ENCODE results near the gene MAVS. TPM values are rescaled to one million over a fixed set of nuclear protein-coding genes. Genes with fewer than 3 reads are reported as not detected.
"Not testable (repeated sequence)": the region's sequence is repeated elsewhere in the genome, so short reads cannot be mapped to it uniquely, and the experiment has no call there.

The MAVS gene
- total and polyA plus RNA-seq, 8 donors, result 9.5 to 25.1 (median 20.9) TPM

GRCh38 chr20:3823881-3824280, 22.8 kb upstream of the MAVS start:
- no peak for TF ChIP-seq CTCF (IDR thresholded peaks at IDR 0.05)
- Histone ChIP-seq H3K36me3 (peaks cover 0 to 27% (median 19%) of the 10 kb centered on the region in 3 donors), H3K27ac (no peak overlapping the region), H3K4me3 (no peak overlapping the region), H3K9me3 (no peaks in the 10 kb centered on the region), H3K4me1 (peaks cover 4 to 18% (median 15%) of the 10 kb centered on the region in 3 donors), H3K27me3 (no peaks in the 10 kb centered on the region)
- intact Hi-C loops (cut with DNase I), result loop anchor here in 1 of 3 donors (5.0 kb wide), 1 partner anchor 37 kb away; the partner anchor contains the start of gene CENPB
- WGBS, 2 donors, result 92 to 94% methylated on average over 20 of the region's 20 CpGs
- DNase-seq (peak in 1 of 6 donors; percentile 72), FAIRE-seq (no peak), ATAC-seq (no peak)

- Histone ChIP-seq H3K4me1 (peaks cover 4 to 7% (median 7%) of the 10 kb centered on the region in 3 donors), H3K27ac (no peak overlapping the region), H3K36me3 (peaks cover 0 to 27% (median 19%) of the 10 kb centered on the region in 3 donors), H3K9me3 (no peaks in the 10 kb centered on the region), H3K27me3 (no peaks in the 10 kb centered on the region), H3K4me3 (no peak overlapping the region)
- DNase-seq, result no peak
- FAIRE-seq, result no peak
- no peak for ATAC-seq
- no peak for TF ChIP-seq CTCF (IDR thresholded peaks at IDR 0.05)
- intact Hi-C loops (cut with DNase I), result no loop called here
- 80 to 81% methylated on average over 7 of the region's 7 CpGs for WGBS, 2 donors
Observed at GRCh38 chr20:3825526-3825925, 21.1 kb upstream of the MAVS start.

DNA sequence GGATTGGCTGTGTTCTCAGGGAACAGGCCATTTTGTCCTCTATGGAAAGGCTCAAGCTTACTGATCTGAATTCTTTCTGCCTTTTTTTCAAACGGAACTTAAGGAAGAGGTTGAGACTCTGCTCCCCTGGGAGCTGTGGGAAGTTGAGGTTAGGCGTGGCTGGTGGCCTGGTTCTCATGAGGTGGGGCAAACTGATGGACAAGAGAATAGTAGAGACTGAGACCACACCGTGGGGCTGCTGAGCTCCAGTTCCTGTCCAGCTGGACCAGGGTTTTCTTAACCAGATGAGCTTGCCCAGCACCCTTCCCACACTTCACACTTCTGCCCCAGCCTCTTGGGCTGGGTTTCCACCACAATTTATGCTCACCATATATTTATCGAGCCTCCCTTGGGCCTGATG, 20.2 kb upstream of the MAVS start:
- FAIRE-seq (no peak), DNase-seq (no peak), ATAC-seq (no peak)
- H3K27ac ChIP-seq, result no peak overlapping the region
- intact Hi-C loops (cut with DNase I), result no loop called here
- peaks cover 1 to 3% (median 3%) of the 10 kb centered on the region in 3 donors for H3K4me1 ChIP-seq
- TF ChIP-seq CTCF (IDR thresholded peaks at IDR 0.05), result no peak
- peaks cover 0 to 27% (median 19%) of the 10 kb centered on the region in 3 donors for H3K36me3 ChIP-seq
- H3K4me3 ChIP-seq, result no peak overlapping the region
- H3K27me3 ChIP-seq, result no peaks in the 10 kb centered on the region
- no peaks in the 10 kb centered on the region for H3K9me3 ChIP-seq
- 79 to 82% methylated on average over 4 of the region's 4 CpGs for WGBS, 2 donors

- FAIRE-seq, result no peak
- H3K36me3 ChIP-seq, result peaks cover 0 to 9% (median 5%) of the 10 kb centered on the region in 3 donors
Observed at GRCh38 chr20:3828798-3829197, 17.8 kb upstream of the MAVS start.

GRCh38 chr20:3829891-3830290, 16.7 kb upstream of the MAVS start:
- H3K36me3 ChIP-seq; ATAC-seq; H3K9me3 ChIP-seq; H3K27ac ChIP-seq; H3K27me3 ChIP-seq; FAIRE-seq; H3K4me3 ChIP-seq; intact Hi-C loops (cut with DNase I); DNase-seq; H3K4me1 ChIP-seq: not testable (repeated sequence)
- WGBS, 2 donors, result 96 to 98% methylated on average over 4 to 5 of the region's 5 CpGs

More at GRCh38 chr20:3828798-3829197, 17.8 kb upstream of the MAVS start:
- 94 to 96% methylated on average over 3 of the region's 3 CpGs for whole genome bisulfite sequencing, 2 donors
- no peak overlapping the region for H3K27ac ChIP-seq
- no peaks in the 10 kb centered on the region for H3K4me1 ChIP-seq
- H3K9me3 ChIP-seq, result no peaks in the 10 kb centered on the region
- no peak for DNase-seq
- no peak for ATAC-seq
- no peak for TF ChIP-seq CTCF (IDR thresholded peaks at IDR 0.05)
- H3K4me3 ChIP-seq, result no peak overlapping the region
- no peaks in the 10 kb centered on the region for H3K27me3 ChIP-seq
- intact Hi-C loops (cut with DNase I), result no loop called here

Data from pancreas (tissue), 10 donors.